Tibial nerve (tissue), 4 donors: ENCODE measurements around the gene ATP1A4.

ENCODE experiments used
- EP300 ChIP-seq, 2 donors: sonication (generic); formaldehyde crosslinking; IDR thresholded peaks; one replicate each; pipeline ENCODE4 v1.6.1; 2017; ENCODE audit warnings: antibody characterized with exemption in 2 of 2, mild to moderate bottlenecking in 1 of 2
- TF ChIP-seq, protein P1 (sequence below), 5 experiments: fragments of 200-600 bp in 3 of 5; fragments of 450-650 bp in 2 of 5; sonication (generic) in 3 of 5; IDR thresholded peaks; one replicate each; pipeline ENCODE4 v1.5.1; 2016 to 2019; ENCODE audit warnings: antibody characterized with exemption in 5 of 5, mild to moderate bottlenecking in 3 of 5, moderate library complexity in 2 of 5

DNA sequence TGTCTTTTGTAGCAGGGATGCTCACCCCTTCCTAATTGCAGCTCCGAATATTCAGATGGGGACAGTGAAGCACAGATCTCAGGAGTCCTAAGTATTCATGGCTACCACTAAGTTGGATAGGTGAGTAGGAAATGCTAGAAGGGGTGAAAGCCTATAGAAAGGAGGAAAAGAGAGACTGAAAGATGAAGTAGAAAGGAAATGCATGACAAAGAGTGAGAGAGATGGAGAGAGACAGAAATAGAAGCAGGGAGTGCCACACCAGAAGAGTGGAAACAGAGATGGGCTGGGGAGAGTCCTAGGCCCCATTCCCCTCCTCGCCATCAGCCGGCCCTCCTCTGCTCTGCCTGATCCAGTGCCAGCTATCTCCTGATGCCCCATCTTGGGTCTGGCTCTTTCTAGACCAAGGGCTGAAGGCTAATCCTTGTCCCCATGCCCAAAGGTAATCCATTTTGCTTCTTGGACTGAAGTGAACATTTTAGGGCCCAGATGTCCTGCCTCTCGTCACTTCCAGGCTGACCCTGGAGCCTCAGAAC lies 55.8 kb downstream of the ATP1A4 start:
- no peak for TF ChIP-seq EP300 (IDR thresholded peaks at IDR 0.05)
- TF ChIP-seq, protein P1, sequence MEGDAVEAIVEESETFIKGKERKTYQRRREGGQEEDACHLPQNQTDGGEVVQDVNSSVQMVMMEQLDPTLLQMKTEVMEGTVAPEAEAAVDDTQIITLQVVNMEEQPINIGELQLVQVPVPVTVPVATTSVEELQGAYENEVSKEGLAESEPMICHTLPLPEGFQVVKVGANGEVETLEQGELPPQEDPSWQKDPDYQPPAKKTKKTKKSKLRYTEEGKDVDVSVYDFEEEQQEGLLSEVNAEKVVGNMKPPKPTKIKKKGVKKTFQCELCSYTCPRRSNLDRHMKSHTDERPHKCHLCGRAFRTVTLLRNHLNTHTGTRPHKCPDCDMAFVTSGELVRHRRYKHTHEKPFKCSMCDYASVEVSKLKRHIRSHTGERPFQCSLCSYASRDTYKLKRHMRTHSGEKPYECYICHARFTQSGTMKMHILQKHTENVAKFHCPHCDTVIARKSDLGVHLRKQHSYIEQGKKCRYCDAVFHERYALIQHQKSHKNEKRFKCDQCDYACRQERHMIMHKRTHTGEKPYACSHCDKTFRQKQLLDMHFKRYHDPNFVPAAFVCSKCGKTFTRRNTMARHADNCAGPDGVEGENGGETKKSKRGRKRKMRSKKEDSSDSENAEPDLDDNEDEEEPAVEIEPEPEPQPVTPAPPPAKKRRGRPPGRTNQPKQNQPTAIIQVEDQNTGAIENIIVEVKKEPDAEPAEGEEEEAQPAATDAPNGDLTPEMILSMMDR (IDR thresholded peaks at IDR 0.05): no peak
